Measurements from ENCODE around the gene KRCC1.
"Not testable (repeated sequence)": the region's sequence is repeated elsewhere in the genome, so short reads cannot be mapped to it uniquely, and the experiment has no call there.

The KRCC1 gene

GRCh38 chr2:87994304-87994850 is 61.2 kb downstream of the KRCC1 start:
- not testable (repeated sequence) for DNase-seq

- DNase-seq = not testable (repeated sequence)
These were observed 63.0 kb downstream of the KRCC1 start for GRCh38 chr2:87992569-87992968.

GRCh38 chr2:87987473-87987872 is 68.1 kb downstream of the KRCC1 start:
- DNase-seq = not testable (repeated sequence)

GRCh38 chr2:87985902-87986301 is 69.7 kb downstream of the KRCC1 start:
- not testable (repeated sequence) for DNase-seq

- not testable (repeated sequence) for DNase-seq
These were observed 74.4 kb downstream of the KRCC1 start for GRCh38 chr2:87981182-87981581.

Data from CD4-positive, alpha-beta T cell treated with Interleukin-17A for 1 hour (primary cell).